KG1 (cell line): Measurements from ENCODE around the gene TRIM62.

Source experiments
- DNase-seq: peaks from one replicate; lab custom pipeline; 2025; lab: John Stamatoyannopoulos, UW

TRIM62 gene

GRCh38 chr1:33181921-33182341 lies at the start of gene TRIM62:
Gene TRIM62 (minus strand): TSS chr1:33182043. CDS start chr1:33181432, 611 bp downstream.
- DNase-seq: peak; percentile 63

DNA sequence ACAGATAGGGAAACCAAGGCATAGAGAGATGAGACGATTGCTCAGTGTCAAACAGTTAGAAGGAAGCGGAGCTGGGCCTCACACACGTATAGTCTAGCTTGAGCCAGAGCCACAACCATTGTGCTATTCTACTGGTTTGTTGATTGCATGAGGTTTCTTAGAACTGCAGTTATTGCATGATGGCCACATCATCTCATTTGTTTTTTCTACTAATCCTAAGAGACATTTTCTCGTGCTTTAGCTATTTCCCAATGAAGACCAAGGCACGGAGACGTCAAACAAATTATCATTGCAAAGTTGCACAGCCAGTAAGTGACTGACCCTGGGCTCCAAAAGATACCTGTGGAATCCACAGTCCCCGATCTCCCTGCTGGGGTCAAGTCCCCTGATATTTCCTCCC lies 49.3 kb upstream of the TRIM62 start:
- DNase-seq: no peak

DNA sequence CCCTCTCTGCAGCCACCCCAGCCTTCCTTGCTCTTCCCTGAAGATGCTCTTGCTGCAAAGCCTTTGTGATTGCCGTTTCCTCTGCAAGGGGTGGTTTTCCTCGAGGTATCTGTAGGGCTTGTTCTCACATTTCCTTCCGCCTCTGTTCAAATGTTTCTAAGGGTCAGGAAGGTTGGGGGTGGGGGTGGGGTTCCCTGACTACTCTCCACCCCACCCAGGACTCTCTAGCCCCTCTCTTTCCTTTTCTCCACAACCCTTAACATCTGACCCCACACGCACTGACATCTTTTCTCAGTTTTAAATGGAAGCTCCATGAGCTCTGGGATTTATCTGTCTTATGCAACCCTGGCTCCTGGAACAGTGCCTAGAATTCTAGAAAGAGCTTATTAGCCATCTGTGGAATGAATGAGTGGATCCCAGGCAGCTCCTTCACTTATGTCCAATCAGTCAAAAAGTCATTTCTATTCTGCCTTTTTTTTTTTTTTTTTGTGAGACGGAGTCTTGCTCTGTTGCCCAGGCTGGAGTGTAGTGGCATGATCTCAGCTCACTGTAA lies 47.2 kb upstream of the TRIM62 start:
- DNase-seq: no peak

DNA sequence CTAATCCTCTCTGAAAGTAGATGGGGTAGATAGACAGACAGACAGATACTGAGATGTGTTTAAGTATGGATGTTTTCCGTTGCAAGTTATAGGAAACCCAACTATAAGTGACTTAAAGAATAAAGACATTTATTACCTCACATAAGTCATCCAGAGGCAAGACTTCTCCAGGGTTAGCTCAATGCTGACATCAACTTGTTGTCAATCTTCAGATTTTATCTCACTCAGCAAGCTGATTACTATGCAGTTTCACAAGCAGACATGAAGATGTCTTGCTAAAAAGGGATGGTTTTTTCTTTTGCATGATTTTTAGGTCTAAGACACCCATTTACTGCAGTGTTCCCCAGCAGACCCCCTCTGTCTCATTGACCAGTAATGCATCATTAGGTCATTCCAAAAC lies 43.7 kb upstream of the TRIM62 start:
- no peak for DNase-seq

DNA sequence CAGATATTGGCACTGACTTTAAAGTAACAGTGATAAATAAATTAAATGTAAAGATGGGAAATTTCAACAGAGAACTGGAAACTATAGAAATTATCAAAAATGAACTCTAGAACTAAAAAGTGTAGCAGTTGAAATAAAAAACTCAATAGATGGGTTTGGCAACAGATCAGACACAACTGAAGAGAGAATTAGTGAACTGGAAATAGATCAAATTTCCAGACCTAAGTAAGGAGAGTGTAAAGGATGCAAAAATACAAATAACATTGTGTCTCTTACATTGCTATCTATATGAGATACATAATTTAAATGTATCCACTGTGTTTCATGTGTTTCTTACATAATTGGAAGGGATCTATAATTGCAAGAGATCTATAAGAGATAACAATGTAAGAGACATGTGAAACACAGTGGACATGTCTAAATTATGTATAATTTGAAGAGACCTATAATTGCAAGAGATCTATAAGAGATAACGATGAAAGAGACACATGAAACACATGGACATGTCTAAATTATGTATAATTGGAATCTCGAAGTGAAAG lies 42.4 kb upstream of the TRIM62 start:
- DNase-seq: no peak

DNA sequence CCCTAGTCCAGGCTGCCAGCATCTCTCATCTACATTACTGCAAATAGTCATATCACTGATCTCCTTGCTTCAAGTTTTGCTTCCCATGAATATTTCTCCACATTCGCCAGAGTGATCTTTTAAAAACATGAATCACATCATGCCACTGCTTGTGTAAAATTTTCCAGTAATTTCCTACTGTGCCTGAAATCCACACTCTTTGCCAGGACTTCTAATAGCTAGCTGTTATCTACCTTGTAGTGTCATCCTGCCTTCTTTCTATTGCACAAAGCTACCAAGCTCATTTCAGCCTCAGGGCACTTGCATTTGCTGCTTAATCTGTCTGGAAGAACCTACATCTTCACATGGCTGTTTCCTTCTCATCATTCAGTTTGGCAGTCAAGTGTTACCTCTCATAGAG lies 40.5 kb upstream of the TRIM62 start:
- no peak for DNase-seq

- no peak for DNase-seq
These were observed 39.5 kb upstream of the TRIM62 start for GRCh38 chr1:33221385-33221758.

DNA sequence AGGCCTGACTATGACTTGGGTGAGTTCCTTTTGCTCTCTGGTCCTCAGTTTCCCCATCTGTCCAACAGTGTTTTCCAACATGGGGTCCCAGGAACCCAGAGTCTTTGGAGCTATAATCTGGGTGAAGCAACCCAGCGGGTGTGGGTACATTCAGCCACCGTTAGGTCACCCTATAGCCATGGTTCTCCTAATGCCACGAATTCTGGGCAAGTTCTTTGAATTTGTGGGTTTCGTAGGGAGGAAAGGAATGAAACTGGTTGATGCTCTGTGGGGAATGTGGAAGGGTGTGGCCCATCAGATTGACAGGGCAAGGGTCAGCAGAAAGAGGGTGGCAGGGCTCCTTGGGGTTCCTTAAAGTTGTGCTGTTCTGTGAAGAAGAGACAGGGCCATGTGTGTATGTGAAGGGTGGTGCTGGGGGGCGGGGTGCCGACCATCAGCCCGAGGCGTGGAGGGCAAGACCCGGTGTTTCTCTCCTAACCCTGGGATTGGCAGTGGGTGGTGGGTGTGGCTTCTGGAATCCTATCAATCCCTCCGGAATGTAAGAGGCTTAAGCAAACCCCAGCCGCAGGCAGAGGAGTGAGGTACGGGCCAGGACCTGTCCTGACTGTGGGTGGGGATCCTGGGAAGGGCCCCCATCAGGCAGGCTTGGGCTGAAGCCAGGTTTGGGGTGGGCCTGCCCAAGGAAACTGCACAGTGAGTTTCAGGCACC lies 39.0 kb upstream of the TRIM62 start:
- no peak for DNase-seq

DNA sequence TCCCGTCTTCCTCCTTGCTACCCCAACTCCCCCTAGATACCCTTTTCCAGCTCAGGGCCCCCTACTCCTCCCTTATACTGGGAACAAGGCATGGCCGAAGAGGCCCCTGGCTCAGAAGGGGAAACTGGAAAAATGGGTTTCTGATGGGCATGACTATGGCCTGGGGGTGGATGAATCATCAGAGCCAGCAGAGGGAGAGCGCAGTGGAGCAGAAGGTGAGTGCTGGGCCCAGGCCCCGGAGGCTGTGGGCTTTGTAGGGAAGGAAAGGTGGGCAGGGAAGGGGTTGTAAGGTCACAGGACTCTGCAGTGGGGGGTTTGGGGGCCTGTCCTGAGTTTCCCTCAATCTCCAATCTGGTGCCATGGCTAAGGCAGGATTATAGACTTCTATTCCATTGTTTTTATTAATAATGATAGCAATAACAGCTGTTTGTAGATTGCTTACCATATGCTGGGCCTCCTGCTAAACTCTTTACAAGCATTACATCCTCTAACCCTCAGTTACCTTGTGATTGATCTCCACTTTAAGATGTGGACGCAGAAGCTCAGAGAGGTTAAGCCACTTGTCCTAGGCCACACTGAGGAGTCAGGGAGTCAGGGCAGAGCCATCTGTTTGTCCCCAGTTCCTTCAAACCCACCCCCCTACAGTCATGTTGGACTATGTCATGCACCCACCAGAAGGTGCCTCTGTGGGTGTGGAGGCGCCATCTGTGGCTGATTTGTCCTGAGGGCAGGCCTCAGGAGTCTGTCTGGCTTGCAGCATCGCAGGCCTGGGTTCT lies 38.2 kb upstream of the TRIM62 start:
- no peak for DNase-seq

DNA sequence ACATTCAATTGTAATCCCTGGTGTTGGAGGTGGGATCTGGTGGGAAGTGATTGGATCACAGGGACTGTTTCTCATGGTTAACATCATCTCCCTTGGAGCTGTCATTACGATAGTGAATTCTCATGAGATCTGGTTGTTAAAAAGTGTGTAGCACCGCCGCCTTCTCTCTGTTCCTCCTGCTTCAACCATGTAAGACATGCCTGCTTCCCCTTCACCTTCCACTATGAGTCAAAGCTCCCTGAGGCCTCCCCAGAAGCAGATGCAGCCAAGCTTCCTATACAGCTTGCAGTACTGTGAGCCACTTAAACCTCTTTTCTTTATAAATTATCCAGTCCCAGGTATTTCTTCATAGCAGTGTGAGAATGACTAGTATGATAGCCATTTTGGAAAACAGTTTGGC lies 30.1 kb upstream of the TRIM62 start:
- no peak for DNase-seq

GRCh38 chr1:33206340-33206739 lies 24.5 kb upstream of the TRIM62 start:
- no peak for DNase-seq

- DNase-seq: no peak
These were observed 13.7 kb upstream of the TRIM62 start for GRCh38 chr1:33195556-33195955.

- DNase-seq: no peak
These were observed 10.0 kb upstream of the TRIM62 start for GRCh38 chr1:33191731-33192275.

GRCh38 chr1:33190701-33191100 lies 8.9 kb upstream of the TRIM62 start:
- DNase-seq: no peak

- DNase-seq: no peak
These were observed 6.9 kb upstream of the TRIM62 start for GRCh38 chr1:33188572-33189275.

GRCh38 chr1:33186936-33187335 lies 5.1 kb upstream of the TRIM62 start:
- DNase-seq: no peak

DNA sequence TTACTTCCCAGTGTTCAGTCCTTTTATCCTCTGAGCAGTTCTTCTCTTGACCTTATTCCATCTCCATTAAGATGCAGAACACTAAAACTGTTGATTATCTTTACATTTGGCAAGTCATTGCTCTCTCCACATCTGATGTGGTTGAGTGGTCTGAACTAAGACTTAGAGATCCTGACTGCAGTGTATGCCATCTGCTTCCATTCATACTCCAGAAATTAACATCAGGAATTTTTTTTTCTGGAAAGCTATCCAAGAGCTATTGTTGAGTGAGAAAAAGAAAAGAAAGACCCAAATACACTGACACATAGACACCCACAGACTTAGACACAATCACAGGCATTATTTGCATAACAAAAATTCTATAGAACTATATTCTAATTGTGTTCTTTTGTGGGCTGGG lies 3.7 kb upstream of the TRIM62 start:
- no peak for DNase-seq

DNA sequence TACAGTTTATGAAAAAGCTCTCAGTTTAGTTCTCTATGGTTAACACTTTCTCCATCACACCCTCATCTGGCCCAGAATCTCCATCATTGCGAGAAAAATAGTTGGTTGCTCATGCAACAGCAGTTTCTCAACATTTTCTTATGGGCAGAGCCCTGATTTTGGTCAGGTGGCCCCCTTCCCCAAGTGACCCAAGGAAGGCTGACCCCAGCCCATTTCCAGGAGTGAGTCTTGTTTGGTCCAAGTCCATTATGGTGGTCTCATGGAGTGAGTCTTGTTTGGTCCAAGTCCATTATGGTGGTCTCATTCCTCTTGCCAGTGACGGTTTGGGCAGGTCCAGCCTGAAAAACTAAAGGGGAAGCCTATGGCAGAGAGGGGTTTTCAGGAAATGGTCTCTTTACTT lies 1.5 kb upstream of the TRIM62 start:
- no peak for DNase-seq

GRCh38 chr1:33182896-33183295 lies 1.1 kb upstream of the TRIM62 start:
- DNase-seq: no peak

GRCh38 chr1:33182401-33182841 lies 578 bp upstream of the TRIM62 start:
- no peak for DNase-seq

DNA sequence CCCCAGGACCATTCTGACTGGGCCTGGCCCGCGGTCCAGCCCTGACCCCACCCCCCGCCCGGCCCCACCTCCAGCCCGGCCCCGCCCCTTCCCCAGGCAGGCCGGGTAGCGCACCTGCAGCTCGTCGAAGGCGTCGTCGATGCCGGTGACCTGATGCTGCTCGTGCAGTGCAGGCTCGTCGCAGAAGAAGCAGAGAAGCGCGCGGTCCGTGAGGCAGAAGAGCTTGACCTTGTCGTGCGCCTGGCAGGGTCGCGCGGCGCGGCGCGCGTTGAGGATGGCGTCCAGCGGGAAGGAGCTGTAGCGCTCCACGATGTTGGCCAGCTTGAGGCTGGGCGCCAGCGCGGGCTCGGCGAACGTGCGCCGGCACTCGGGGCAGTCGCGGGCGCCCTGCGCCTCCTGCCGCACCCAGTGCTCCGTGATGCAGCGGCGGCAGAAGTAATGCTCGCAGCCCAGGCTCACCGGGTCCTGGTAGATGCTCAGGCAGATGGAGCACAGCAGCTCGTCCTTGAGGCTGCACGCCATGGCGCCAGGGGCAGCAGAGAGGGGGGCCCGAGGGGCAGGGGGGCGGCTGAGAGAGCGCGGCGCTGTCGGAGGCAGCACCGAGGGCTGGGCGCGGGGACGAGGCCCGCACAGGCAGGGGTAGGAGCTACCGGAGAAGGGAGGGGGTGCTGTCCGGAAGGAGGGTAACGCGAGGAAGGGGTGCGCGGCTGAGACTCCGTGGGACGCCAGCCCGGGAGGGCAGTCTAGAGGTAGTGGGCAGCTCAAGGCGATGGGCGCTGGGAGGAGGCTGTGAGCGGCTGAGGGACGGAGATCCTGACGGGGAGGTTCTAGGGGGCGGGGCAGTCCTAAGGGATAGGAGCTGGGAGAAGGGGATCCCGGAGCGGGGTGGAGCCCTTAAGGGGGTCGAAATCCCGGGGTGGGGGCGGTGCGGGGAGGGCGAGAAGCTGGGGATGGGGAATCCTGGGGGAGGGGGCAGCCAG lies 642 bp downstream of the TRIM62 start:
- DNase-seq: no peak
